KMS-11 (cell line): Measurements from ENCODE around the gene PRPF8.

Experiments
- H2AFZ ChIP-seq: fragments of 200-600 bp; sonication (generic); 2 replicates; pipeline ENCODE4 v1.6.1; 2016; ENCODE audit warnings: antibody characterized with exemption, mixed run types, low read depth
- H3K27ac ChIP-seq: fragments of 200-600 bp; sonication (generic); 2 replicates; pipeline ENCODE4 v1.6.1; 2016; ENCODE audit warnings: mild to moderate bottlenecking, mixed run types
- H3K27me3 ChIP-seq: fragments of 200-600 bp; sonication (generic); 2 replicates; pipeline ENCODE4 v1.6.1; 2017; ENCODE audit warnings: mild to moderate bottlenecking, low read depth, mixed run types, moderate library complexity; ENCODE audit not compliant: insufficient read depth
- H3K36me3 ChIP-seq: fragments of 200-600 bp; sonication (generic); 2 replicates; pipeline ENCODE4 v1.6.1; 2017; ENCODE audit warnings: mild to moderate bottlenecking, mixed run types; ENCODE audit not compliant: insufficient read depth
- H3K4me1 ChIP-seq: fragments of 200-600 bp; sonication (generic); 2 replicates; pipeline ENCODE4 v1.6.1; 2016; ENCODE audit warnings: mild to moderate bottlenecking, low read depth, mixed run types; ENCODE audit not compliant: poor library complexity, severe bottlenecking
- H3K4me2 ChIP-seq: fragments of 200-600 bp; sonication (generic); 2 replicates; pipeline ENCODE4 v1.7.0; 2016; ENCODE audit warnings: mild to moderate bottlenecking, mixed run types
- H3K4me3 ChIP-seq: fragments of 200-600 bp; sonication (generic); IDR thresholded peaks from 2 replicates; pipeline ENCODE4 v1.6.1; 2017; ENCODE audit warnings: low read depth, low read length, mixed read lengths; ENCODE audit not compliant: insufficient read depth
- H3K79me2 ChIP-seq: fragments of 200-600 bp; sonication (generic); 2 replicates; pipeline ENCODE4 v1.6.1; 2016; ENCODE audit warnings: low read depth, mixed run types; ENCODE audit not compliant: insufficient read depth
- H3K9ac ChIP-seq: fragments of 200-600 bp; sonication (generic); 2 replicates; pipeline ENCODE4 v1.6.1; 2016; ENCODE audit warnings: mild to moderate bottlenecking, mixed run types
- H4K20me1 ChIP-seq: fragments of 200-600 bp; sonication (generic); 2 replicates; pipeline ENCODE4 v1.6.1; 2016; ENCODE audit warnings: mild to moderate bottlenecking, mixed run types; ENCODE audit not compliant: insufficient read depth
- CTCF ChIP-seq: fragments of 200-600 bp; sonication (generic); conservative IDR thresholded peaks from 2 replicates; pipeline ENCODE4 v1.6.1; 2017; ENCODE audit warnings: low read depth, mild to moderate bottlenecking, antibody characterized with exemption, low read length, moderate library complexity, mixed read lengths

PRPF8 gene

GRCh38 chr17:1627982-1628855 lies 56.4 kb downstream of the PRPF8 start, which contains the start of gene SLC43A2:
Gene SLC43A2, minus strand, starts transcription at chr17:1628834. Its CDS starts 960 bp downstream, at chr17:1627874.
- peak within 1 kb of the TSS; percentile 82 for H3K27ac ChIP-seq
- no peaks in the 10 kb centered on the region for H3K79me2 ChIP-seq
- H3K36me3 ChIP-seq = no peaks in the 10 kb centered on the region
- no peaks in the 10 kb centered on the region for H4K20me1 ChIP-seq
- peaks cover 13% of the 10 kb centered on the region for H3K4me1 ChIP-seq
- peak within 1 kb of the TSS; percentile 80 for H3K4me2 ChIP-seq
- H3K9ac ChIP-seq = peak within 1 kb of the TSS; percentile 85
- no peak within 1 kb of the TSS for H3K4me3 ChIP-seq
- no peak for TF ChIP-seq CTCF
- peak within 1 kb of the TSS; percentile 75 for H2AFZ ChIP-seq
- H3K27me3 ChIP-seq = no peaks in the 10 kb centered on the region

DNA sequence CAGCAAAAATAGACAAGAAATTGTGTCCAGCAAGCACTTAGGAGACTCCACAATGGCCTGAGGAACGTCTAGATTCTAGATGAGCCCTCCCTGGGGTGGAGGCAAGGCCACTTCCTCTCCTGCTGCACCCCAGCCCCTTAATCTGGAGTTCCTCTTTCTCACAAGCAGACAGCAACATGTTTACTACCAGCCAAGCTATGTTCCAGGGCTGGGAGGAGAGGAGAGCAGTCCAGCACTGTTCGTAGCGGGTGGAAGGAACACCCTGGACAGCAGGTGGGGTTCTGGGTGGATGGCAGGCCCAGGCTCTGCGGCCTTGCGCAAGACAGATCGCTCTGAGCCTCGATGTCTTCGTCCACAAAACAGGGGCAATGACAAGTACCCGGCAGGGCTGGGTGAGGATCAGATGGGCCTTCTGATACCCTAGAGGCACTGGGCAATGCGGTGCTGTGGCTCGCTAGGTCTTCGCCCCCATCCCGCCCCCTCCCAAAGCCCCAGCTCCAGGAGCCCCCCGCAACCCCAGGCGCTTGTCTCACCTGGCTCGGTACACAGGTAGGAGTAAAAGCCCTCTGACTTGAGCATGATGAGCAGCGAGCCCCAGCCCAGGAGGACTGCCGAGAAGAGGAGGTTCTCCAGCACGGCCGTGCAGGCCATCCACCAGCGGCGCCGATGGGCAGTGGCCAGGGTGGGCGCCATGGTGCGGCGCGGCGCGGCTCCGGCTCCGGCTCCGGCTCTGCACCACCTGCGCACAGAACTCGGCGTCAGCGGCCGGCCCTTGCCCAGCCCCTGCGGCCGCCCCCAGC lies 57.3 kb downstream of the PRPF8 start:
- peak overlapping the region; percentile 85; the same call in 1 of the 2 replicates for H3K9ac ChIP-seq
- peak overlapping the region; percentile 71; the same call in 1 of the 2 replicates for H2AFZ ChIP-seq
- TF ChIP-seq CTCF = no peak
- H3K36me3 ChIP-seq = no peaks in the 10 kb centered on the region
- peaks cover 13% of the 10 kb centered on the region for H3K4me1 ChIP-seq
- H3K4me2 ChIP-seq = peak overlapping the region; percentile 70; the same call in 1 of the 2 replicates
- H3K27me3 ChIP-seq = no peaks in the 10 kb centered on the region
- no peaks in the 10 kb centered on the region for H4K20me1 ChIP-seq
- no peak overlapping the region for H3K4me3 ChIP-seq
- no peaks in the 10 kb centered on the region for H3K79me2 ChIP-seq
- no peak overlapping the region for H3K27ac ChIP-seq

DNA sequence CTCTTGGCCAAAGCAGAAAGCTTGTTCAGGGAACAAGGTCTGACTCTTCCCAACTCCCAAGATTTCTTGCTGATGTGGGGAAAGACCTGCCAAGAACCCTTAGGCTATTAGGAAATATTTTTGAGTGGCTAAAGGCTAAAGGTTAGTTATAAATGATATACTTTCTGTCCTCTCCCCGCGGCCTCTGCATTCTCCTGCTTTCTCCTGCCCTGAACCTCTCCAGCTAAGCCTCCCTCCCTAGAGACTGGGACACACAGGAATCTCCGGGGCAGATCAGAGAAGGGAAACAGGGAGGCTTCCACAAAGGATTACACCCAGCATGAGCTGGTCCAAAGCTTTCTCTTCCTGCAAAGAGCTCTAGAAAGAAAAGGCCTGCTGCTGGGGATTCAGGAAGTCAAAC lies 58.3 kb downstream of the PRPF8 start:
- no peak for TF ChIP-seq CTCF
- no peaks in the 10 kb centered on the region for H3K27me3 ChIP-seq
- no peak overlapping the region for H2AFZ ChIP-seq
- H3K4me2 ChIP-seq = no peak overlapping the region
- H3K79me2 ChIP-seq = no peaks in the 10 kb centered on the region
- H3K4me1 ChIP-seq = peaks cover 4% of the 10 kb centered on the region
- no peak overlapping the region for H3K27ac ChIP-seq
- no peaks in the 10 kb centered on the region for H3K36me3 ChIP-seq
- no peak overlapping the region for H3K9ac ChIP-seq
- H4K20me1 ChIP-seq = no peaks in the 10 kb centered on the region
- H3K4me3 ChIP-seq = no peak overlapping the region

DNA sequence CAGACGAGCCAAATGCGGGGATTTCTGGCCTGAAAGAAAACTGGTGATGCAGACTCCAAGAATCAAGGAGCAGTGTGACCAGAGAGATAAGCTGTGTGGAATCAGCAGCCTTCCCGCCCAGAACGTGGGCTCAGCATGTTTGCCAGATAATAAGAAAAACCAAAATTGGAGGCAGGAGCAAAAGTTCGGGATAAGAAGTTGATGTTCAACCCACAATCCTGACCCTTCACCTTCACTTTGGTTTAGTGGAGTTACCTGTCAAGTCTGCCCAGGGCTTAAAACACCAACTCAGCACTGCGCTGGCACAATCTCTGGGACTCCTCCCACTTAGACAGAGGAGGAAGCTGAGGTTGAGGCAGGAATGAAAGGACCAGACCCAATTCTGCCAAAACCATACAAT lies 59.1 kb downstream of the PRPF8 start:
- H3K79me2 ChIP-seq = no peaks in the 10 kb centered on the region
- H3K4me3 ChIP-seq = no peak overlapping the region
- no peaks in the 10 kb centered on the region for H3K4me1 ChIP-seq
- no peak for TF ChIP-seq CTCF
- H3K4me2 ChIP-seq = no peak overlapping the region
- H2AFZ ChIP-seq = no peak overlapping the region
- H3K9ac ChIP-seq = no peak overlapping the region
- H3K27me3 ChIP-seq = no peaks in the 10 kb centered on the region
- no peak overlapping the region for H3K27ac ChIP-seq
- no peaks in the 10 kb centered on the region for H3K36me3 ChIP-seq
- H4K20me1 ChIP-seq = no peaks in the 10 kb centered on the region
